NCI-H2081 treated with DMSO at 0.1 percent for 48 hours (cell line): ENCODE results near the gene PRR15L.
"Not testable (repeated sequence)": the region's sequence is repeated elsewhere in the genome, so short reads cannot be mapped to it uniquely, and the experiment has no call there.

ENCODE experiments used
- DNase-seq: peaks from one replicate; lab custom pipeline; 2025; lab: John Stamatoyannopoulos, UW

PRR15L gene

GRCh38 chr17:47988445-47988844 lies 30.8 kb upstream of the PRR15L start:
- DNase-seq: not testable (repeated sequence)

GRCh38 chr17:47987240-47987835 lies 29.7 kb upstream of the PRR15L start:
- DNase-seq: peak; percentile 32

GRCh38 chr17:47986520-47986919 lies 28.8 kb upstream of the PRR15L start:
- no peak for DNase-seq

GRCh38 chr17:47983492-47984223 lies 26.0 kb upstream of the PRR15L start:
- no peak for DNase-seq

GRCh38 chr17:47982645-47983390 lies 25.1 kb upstream of the PRR15L start:
- DNase-seq: no peak

- no peak for DNase-seq
Observed at GRCh38 chr17:47982091-47982617, 24.5 kb upstream of the PRR15L start.

GRCh38 chr17:47981462-47981861 lies 23.8 kb upstream of the PRR15L start:
- DNase-seq: no peak

- no peak for DNase-seq
Observed at GRCh38 chr17:47980541-47980940, 22.9 kb upstream of the PRR15L start.

GRCh38 chr17:47978324-47978723 lies 20.6 kb upstream of the PRR15L start:
- DNase-seq: no peak

- no peak for DNase-seq
Observed at GRCh38 chr17:47975823-47976205, 18.1 kb upstream of the PRR15L start.

GRCh38 chr17:47975189-47975822 lies 17.6 kb upstream of the PRR15L start:
- DNase-seq: no peak

- DNase-seq: no peak
Observed at GRCh38 chr17:47973541-47973940, 15.9 kb upstream of the PRR15L start.

- DNase-seq: peak; percentile 99
Observed at GRCh38 chr17:47970725-47971499, 13.2 kb upstream of the PRR15L start, which contains the start of gene CDK5RAP3. Gene CDK5RAP3 (plus strand): TSS chr17:47971113. CDS start chr17:47971147, 34 bp downstream.

- DNase-seq: no peak
Observed at GRCh38 chr17:47969930-47970724, 12.4 kb upstream of the PRR15L start.

GRCh38 chr17:47968836-47969235 lies 11.2 kb upstream of the PRR15L start:
- no peak for DNase-seq

- no peak for DNase-seq
Observed at GRCh38 chr17:47967607-47968252, 10.0 kb upstream of the PRR15L start.

GRCh38 chr17:47966079-47966519 lies 8.4 kb upstream of the PRR15L start:
- DNase-seq: no peak

GRCh38 chr17:47964856-47965255 lies 7.2 kb upstream of the PRR15L start:
- DNase-seq: no peak

- no peak for DNase-seq
Observed at GRCh38 chr17:47962901-47963300, 5.2 kb upstream of the PRR15L start.

GRCh38 chr17:47961406-47961805 lies 3.7 kb upstream of the PRR15L start:
- DNase-seq: no peak
